Mammary microvascular endothelial cell (primary cell): Measurements from ENCODE around the gene PIK3R4. TPM values are rescaled to one million over a fixed set of nuclear protein-coding genes. Genes with fewer than 3 reads are reported as not detected.

Source experiments
- total RNA-seq: library from RNA; depleted of rRNA; stranded (reverse); fragments of >200 nt; gene quantifications from 2 replicates; pipeline ENCODE4 v1.2.3, GENCODE V29; 2015

PIK3R4 gene
- total RNA-seq, result 34.6 and 44.2 TPM in 2 replicates

GRCh38 chr3:130746246-130747039, at the start of gene PIK3R4:
Gene PIK3R4, minus strand, starts transcription at chr3:130746829. Its CDS starts 1,611 bp downstream, at chr3:130745218.

Other genes with a start within 250 kb of the PIK3R4 start
- not detected in 2 replicates for gene COL6A6, start 229.7 kb downstream of the PIK3R4 start, total RNA-seq
- 34.4 and 45.0 TPM in 2 replicates for gene ATP2C1, start 147.3 kb upstream of the PIK3R4 start, total RNA-seq